GM23338 (cell line): ENCODE measurements around the gene RASA3.

Experiments used
- CTCF ChIP-seq, 2 experiments: fragments of 200-600 bp in 1 of 2; sonication (generic) in 1 of 2; conservative IDR thresholded peaks; 2 replicates each; pipeline versions ENCODE4 v1.5.1 to v1.6.1; 2016 to 2017; ENCODE audit warnings: antibody characterized with exemption in 2 of 2, low read depth in 2 of 2, mild to moderate bottlenecking in 2 of 2, moderate library complexity in 1 of 2
- EZH2phosphoT487 ChIP-seq: fragments of 200-600 bp; sonication (generic); IDR thresholded peaks from one replicate; pipeline ENCODE4 v1.8.1; 2018; ENCODE audit warnings: antibody characterized with exemption; ENCODE audit not compliant: unreplicated experiment
- POLR2AphosphoS5 ChIP-seq: IDR thresholded peaks from 2 replicates; pipeline ENCODE4 v1.6.1; 2016; ENCODE audit warnings: antibody characterized with exemption, low read depth
- ZNF331 ChIP-seq: fragments of 250-450 bp; sonication (Bioruptor Pico); IDR thresholded peaks from 2 replicates; pipeline ENCODE4 v1.5.0; 2020; ENCODE audit warnings: low read depth, mild to moderate bottlenecking, moderate library complexity

- TF ChIP-seq CTCF (conservative IDR thresholded peaks at IDR 0.05; ENCODE audit: low read depth in 2 of 2), result no peak
- no peak for TF ChIP-seq POLR2AphosphoS5
- TF ChIP-seq EZH2phosphoT487, result no peak
- no peak for TF ChIP-seq ZNF331 (CRISPR knock-in tag)
Measured at GRCh38 chr13:114038900-114039299, 93.5 kb downstream of the RASA3 start.
